Thyroid gland (tissue), 4 donors: ENCODE data around the gene SLC2A9. TPM values are rescaled to one million over a fixed set of nuclear protein-coding genes. Genes with fewer than 3 reads are reported as not detected.

Source experiments
- DNase-seq, 2 donors: peaks; one replicate each; pipeline ENCODE4 v3.0.0-alpha.2; 2019
- H3K27ac ChIP-seq, 3 donors: fragments of 200-600 bp; sonication (generic); 1 replicate in 2 of 3; 2 replicates in 1 of 3; pipeline ENCODE4 v1.5.1; 2016 to 2019; ENCODE audit warnings: mild to moderate bottlenecking in 1 of 3, moderate library complexity in 1 of 3
- H3K27me3 ChIP-seq: fragments of 200-600 bp; sonication (generic); one replicate; pipeline ENCODE4 v1.5.1; 2019
- H3K36me3 ChIP-seq, 2 donors: fragments of 200-600 bp; sonication (generic); one replicate each; pipeline ENCODE4 v1.5.1; 2016 to 2019
- H3K4me1 ChIP-seq, 2 donors: fragments of 200-600 bp; sonication (generic); one replicate each; pipeline ENCODE4 v1.5.1; 2017 to 2019
- H3K4me3 ChIP-seq, 3 donors: fragments of 200-600 bp; sonication (generic); replicated peaks in 1 of 3; 1 replicate in 2 of 3; 2 replicates in 1 of 3; pipeline ENCODE4 v1.5.1; 2016; ENCODE audit warnings: mild to moderate bottlenecking in 1 of 3
- H3K9me3 ChIP-seq: fragments of 200-600 bp; sonication (generic); one replicate; pipeline ENCODE4 v1.5.1; 2017
- CTCF ChIP-seq, 6 experiments: fragments of 200-600 bp in 3 of 6; fragments of 450-650 bp in 3 of 6; sonication (generic) in 3 of 6; IDR thresholded peaks; one replicate each; pipeline ENCODE4 v1.5.1; 2016 to 2019; ENCODE audit warnings: antibody characterized with exemption in 6 of 6, mild to moderate bottlenecking in 2 of 6, inconsistent platforms in 1 of 6, moderate library complexity in 1 of 6
- POLR2A ChIP-seq, 2 donors: fragments of 450-650 bp; IDR thresholded peaks; one replicate each; pipeline ENCODE4 v1.6.1; 2017; ENCODE audit warnings: antibody characterized with exemption in 2 of 2, mild to moderate bottlenecking in 2 of 2, moderate library complexity in 1 of 2
- WGBS, 2 donors: methylation state at CpG; one replicate each; pipeline ENCODE4 v1.1.5; 2017; 5-methylcytosine and 5-hydroxymethylcytosine counted together
- intact Hi-C: fragments of 100-400 bp; cut with DNase I; formaldehyde crosslinking; loops from one replicate; pipeline ENCODE4 v1.15.1; 2023
- total RNA-seq, 4 donors: library from RNA; depleted of rRNA; stranded (reverse); fragments of >200 nt; gene quantifications; one replicate each; pipeline ENCODE4 v1.2.3, GENCODE V29; 2016

The SLC2A9 gene
- total RNA-seq, 4 donors from 2014 or later = 5.0 to 21.2 (median 9.2) TPM

GRCh38 chr4:9980898-9981297, 40.4 kb downstream of the SLC2A9 start:
- intact Hi-C loops = no loop called here
- DNase-seq = no peak
- TF ChIP-seq CTCF (IDR thresholded peaks at IDR 0.05) (no peak), POLR2A (IDR thresholded peaks at IDR 0.05) (no peak)

GRCh38 chr4:9979101-9979701, 42.1 kb downstream of the SLC2A9 start:
- Histone ChIP-seq H3K9me3 (no peaks in the 10 kb centered on the region), H3K27ac (no peak overlapping the region), H3K4me3 (no peak overlapping the region), H3K27me3 (no peaks in the 10 kb centered on the region), H3K4me1 (no peaks in the 10 kb centered on the region), H3K36me3 (no peaks in the 10 kb centered on the region)
- intact Hi-C loops = no loop called here
- TF ChIP-seq CTCF (IDR thresholded peaks at IDR 0.05) (no peak), POLR2A (IDR thresholded peaks at IDR 0.05) (no peak)
- DNase-seq = no peak
- WGBS, 2 donors = 71 to 74% methylated on average over 10 of the region's 10 CpGs

More at GRCh38 chr4:9980898-9981297, 40.4 kb downstream of the SLC2A9 start:
- no peaks in the 10 kb centered on the region for H3K9me3 ChIP-seq
- no peak overlapping the region for H3K4me3 ChIP-seq
- H3K27me3 ChIP-seq = no peaks in the 10 kb centered on the region
- H3K27ac ChIP-seq = no peak overlapping the region
- 97 to 98% methylated on average over 5 of the region's 5 CpGs for WGBS, 2 donors
- no peaks in the 10 kb centered on the region for H3K36me3 ChIP-seq
- H3K4me1 ChIP-seq = no peaks in the 10 kb centered on the region

GRCh38 chr4:9977518-9978031, 43.7 kb downstream of the SLC2A9 start:
- H3K36me3 ChIP-seq = no peaks in the 10 kb centered on the region
- no peaks in the 10 kb centered on the region for H3K27me3 ChIP-seq
- WGBS, 2 donors = 84 to 88% methylated on average over 11 of the region's 11 CpGs
- H3K4me1 ChIP-seq = no peaks in the 10 kb centered on the region
- TF ChIP-seq CTCF (IDR thresholded peaks at IDR 0.05) (no peak), POLR2A (IDR thresholded peaks at IDR 0.05) (no peak)
- no peak overlapping the region for H3K4me3 ChIP-seq
- intact Hi-C loops = no loop called here
- no peak overlapping the region for H3K27ac ChIP-seq
- H3K9me3 ChIP-seq = no peaks in the 10 kb centered on the region
- no peak for DNase-seq

GRCh38 chr4:9976781-9977180, 44.5 kb downstream of the SLC2A9 start:
- intact Hi-C loops = no loop called here
- 86 to 90% methylated on average over 2 of the region's 2 CpGs for WGBS, 2 donors
- H3K27ac ChIP-seq = no peak overlapping the region
- no peak overlapping the region for H3K4me3 ChIP-seq
- H3K4me1 ChIP-seq = no peaks in the 10 kb centered on the region
- no peaks in the 10 kb centered on the region for H3K36me3 ChIP-seq
- no peaks in the 10 kb centered on the region for H3K9me3 ChIP-seq
- H3K27me3 ChIP-seq = no peaks in the 10 kb centered on the region
- DNase-seq = no peak
- TF ChIP-seq CTCF (IDR thresholded peaks at IDR 0.05) = no peak
- TF ChIP-seq POLR2A (IDR thresholded peaks at IDR 0.05) = no peak

- intact Hi-C loops = no loop called here
Observed at GRCh38 chr4:9976293-9976692, 45.0 kb downstream of the SLC2A9 start.

More at GRCh38 chr4:9976293-9976692, 45.0 kb downstream of the SLC2A9 start:
- no peaks in the 10 kb centered on the region for H3K9me3 ChIP-seq
- DNase-seq = no peak
- H3K4me1 ChIP-seq = no peaks in the 10 kb centered on the region
- no peaks in the 10 kb centered on the region for H3K27me3 ChIP-seq
- H3K27ac ChIP-seq = no peak overlapping the region
- TF ChIP-seq POLR2A (IDR thresholded peaks at IDR 0.05) = no peak
- no peak for TF ChIP-seq CTCF (IDR thresholded peaks at IDR 0.05)
- no peaks in the 10 kb centered on the region for H3K36me3 ChIP-seq
- no peak overlapping the region for H3K4me3 ChIP-seq
- WGBS, 2 donors = 88% methylated on average over 1 of the region's 1 CpG
